ENCODE measurements around the gene CDK18.
A peak's percentile ranks its signal among the peaks of the same experiment; 100 is the strongest.
"Not testable (repeated sequence)": the region's sequence is repeated elsewhere in the genome, so short reads cannot be mapped to it uniquely, and the experiment has no call there.

Gene CDK18

GRCh38 chr1:205480349-205480985 is 24.0 kb upstream of the CDK18 start:
- H3K4me3 ChIP-seq (replicated peaks in 1 of 2; ENCODE audit: low read depth in 2 of 2, low read length in 2 of 2): no peak overlapping the region
- TF ChIP-seq CTCF (IDR thresholded peaks at IDR 0.05; ENCODE audit: low read depth, low read length): no peak
- no peak for DNase-seq (ENCODE audit: low read depth in 2 of 2)

GRCh38 chr1:205481218-205481617 is 23.3 kb upstream of the CDK18 start:
- H3K4me3 ChIP-seq (replicated peaks in 1 of 2; ENCODE audit: low read depth in 2 of 2, low read length in 2 of 2): no peak overlapping the region

GRCh38 chr1:205481629-205482151 is 22.8 kb upstream of the CDK18 start:
- DNase-seq (ENCODE audit: low read depth in 2 of 2): no peak
- no peak for TF ChIP-seq CTCF (IDR thresholded peaks at IDR 0.05; ENCODE audit: low read depth, low read length)
- H3K4me3 ChIP-seq (replicated peaks in 1 of 2; ENCODE audit: low read depth in 2 of 2, low read length in 2 of 2): no peak overlapping the region

More at GRCh38 chr1:205481218-205481617, 23.3 kb upstream of the CDK18 start:
- no peak for TF ChIP-seq CTCF (IDR thresholded peaks at IDR 0.05; ENCODE audit: low read depth, low read length)
- no peak for DNase-seq (ENCODE audit: low read depth in 2 of 2)

GRCh38 chr1:205482587-205482986 is 21.9 kb upstream of the CDK18 start:
- H3K4me3 ChIP-seq (replicated peaks in 1 of 2; ENCODE audit: low read depth in 2 of 2, low read length in 2 of 2); DNase-seq (ENCODE audit: low read depth in 2 of 2): not testable (repeated sequence)

- H3K4me3 ChIP-seq (replicated peaks in 1 of 2; ENCODE audit: low read depth in 2 of 2, low read length in 2 of 2): no peak overlapping the region
- no peak for DNase-seq (ENCODE audit: low read depth in 2 of 2)
- TF ChIP-seq CTCF (IDR thresholded peaks at IDR 0.05; ENCODE audit: low read depth, low read length): no peak
Observed at GRCh38 chr1:205483372-205483771, 21.1 kb upstream of the CDK18 start.

- peak; percentile 72 to 79 for DNase-seq (ENCODE audit: low read depth in 2 of 2)
- no peak overlapping the region for H3K4me3 ChIP-seq (replicated peaks in 1 of 2; ENCODE audit: low read depth in 2 of 2, low read length in 2 of 2)
- TF ChIP-seq CTCF (IDR thresholded peaks at IDR 0.05; ENCODE audit: low read depth, low read length): peak; percentile 91
Observed at GRCh38 chr1:205484985-205485967, 19.2 kb upstream of the CDK18 start.

GRCh38 chr1:205486258-205486657 is 18.2 kb upstream of the CDK18 start:
- H3K4me3 ChIP-seq (replicated peaks in 1 of 2; ENCODE audit: low read depth in 2 of 2, low read length in 2 of 2): no peak overlapping the region
- DNase-seq (ENCODE audit: low read depth in 2 of 2): no peak
- no peak for TF ChIP-seq CTCF (IDR thresholded peaks at IDR 0.05; ENCODE audit: low read depth, low read length)
